GM18951 (cell line): ENCODE measurements around the gene HEG1.

Experiments used
- POLR2A ChIP-seq: IDR thresholded peaks from 4 replicates; pipeline ENCODE4 v1.6.1; 2011; ENCODE audit warnings: mild to moderate bottlenecking; ENCODE audit not compliant: insufficient read length, insufficient read depth; ENCODE audit errors: extremely low read depth
- in situ Hi-C: fragments of 300-500 bp; cut with MboI; formaldehyde crosslinking; loops from one replicate; pipeline ENCODE4 v1.12.0; 2022; ENCODE audit warnings: low sequenced_read_pairs, mixed read lengths, inconsistent platforms; ENCODE audit not compliant: unreplicated experiment

Gene HEG1

GRCh38 chr3:124916837-124917409, 138.9 kb downstream of the HEG1 start:
- in situ Hi-C loops, result no loop called here
- no peak for TF ChIP-seq POLR2A
